CD4-positive, CD25-positive, alpha-beta regulatory T cell (primary cell): ENCODE data around the gene UBR7. TPM values are rescaled to one million over a fixed set of nuclear protein-coding genes. Genes with fewer than 3 reads are reported as not detected.

Source experiments
- ATAC-seq, 2 donors: fragments of 150-1000 bp; cut with Tn5 transposase; one replicate each; pipeline ENCODE4 v1.10.0; 2021; ENCODE audit warnings: low read depth in 2 of 2, moderate number of reproducible peaks in 2 of 2, moderate library complexity in 1 of 2
- DNase-seq, 3 donors: peaks; one replicate each; pipeline versions ENCODE4 v3.0.0 to v3.0.0-alpha.2; 2012 to 2022; ENCODE audit warnings: mixed read lengths in 1 of 3
- H3K27ac ChIP-seq: one replicate; pipeline ENCODE4 v1.7.0; 2013; ENCODE audit warnings: mild to moderate bottlenecking, low read length; ENCODE audit not compliant: insufficient read depth, poor library complexity, severe bottlenecking
- H3K27me3 ChIP-seq: one replicate; pipeline ENCODE4 v1.7.0; 2013; ENCODE audit warnings: low read length; ENCODE audit not compliant: control insufficient read depth, insufficient read depth
- H3K36me3 ChIP-seq: one replicate; pipeline ENCODE4 v1.7.0; 2013; ENCODE audit warnings: mild to moderate bottlenecking, low read length, moderate library complexity; ENCODE audit not compliant: control insufficient read depth, insufficient read depth
- H3K4me1 ChIP-seq: 2 replicates; pipeline ENCODE4 v1.7.0; 2013; ENCODE audit warnings: mild to moderate bottlenecking, low read length; ENCODE audit not compliant: insufficient read depth, control insufficient read depth, poor library complexity, severe bottlenecking
- H3K4me3 ChIP-seq: one replicate; pipeline ENCODE4 v1.7.0; 2013; ENCODE audit warnings: low read depth, mild to moderate bottlenecking, low read length, moderate library complexity
- H3K9me3 ChIP-seq, 2 experiments: 1 replicate in 1 of 2; 2 replicates in 1 of 2; pipeline ENCODE4 v1.7.0; 2013; ENCODE audit warnings: low read length in 2 of 2, mild to moderate bottlenecking in 1 of 2, moderate library complexity in 1 of 2; ENCODE audit not compliant: control insufficient read depth in 2 of 2
- H3K27ac Mint-ChIP-seq, 3 donors: one replicate each; pipeline ENCODE4 v1.8.0; 2020 to 2022; ENCODE audit warnings: mild to moderate bottlenecking in 3 of 3, mixed read lengths in 3 of 3, moderate library complexity in 2 of 3
- H3K27me3 Mint-ChIP-seq: one replicate; pipeline ENCODE4 v1.8.0; 2022; ENCODE audit warnings: mild to moderate bottlenecking, mixed read lengths
- H3K36me3 Mint-ChIP-seq: one replicate; pipeline ENCODE4 v1.8.0; 2020; ENCODE audit warnings: mixed read lengths
- H3K4me1 Mint-ChIP-seq, 4 donors: one replicate each; pipeline ENCODE4 v1.8.0; 2020 to 2022; ENCODE audit warnings: mixed read lengths in 4 of 4, mild to moderate bottlenecking in 1 of 4
- H3K4me3 Mint-ChIP-seq, 4 donors: one replicate each; pipeline ENCODE4 v1.8.0; 2020 to 2022; ENCODE audit warnings: mild to moderate bottlenecking in 4 of 4, mixed read lengths in 4 of 4, moderate library complexity in 3 of 4
- H3K9me3 Mint-ChIP-seq, 7 donors: one replicate each; pipeline ENCODE4 v1.8.0; 2020 to 2022; ENCODE audit warnings: mixed read lengths in 7 of 7, mild to moderate bottlenecking in 3 of 7, moderate library complexity in 2 of 7
- polyA plus RNA-seq, 4 donors: library from polyadenylated mRNA; unstranded; fragments of 300-500 nt; fragmentation: Illumina TruSeq; gene quantifications; one replicate each; pipeline ENCODE4 v1.2.3, GENCODE V29; 2021
- total RNA-seq: library from RNA; stranded (reverse); gene quantifications from one replicate; pipeline ENCODE4 v1.2.3, GENCODE V29; 2022

The UBR7 gene
- total and polyA plus RNA-seq, 5 donors from 2014 or later: 13.2 to 45.4 (median 36.5) TPM

- Mint-ChIP-seq H3K27me3 (peaks cover 4% of the 10 kb centered on the region), H3K9me3 (no peaks in the 10 kb centered on the region), H3K36me3 (peaks cover 19% of the 10 kb centered on the region), H3K4me1 (peaks cover 23 to 50% (median 38%) of the 10 kb centered on the region in 4 donors), H3K4me3 (peak within 1 kb of the TSS; percentile 94 to 99 (median 95)), H3K27ac (peak within 1 kb of the TSS; percentile 97 to 99 (median 98))
- DNase-seq: peak; percentile 90 to 96 (median 92)
- peak within 1 kb of the TSS; percentile 91 for H3K4me3 ChIP-seq
- no peaks in the 10 kb centered on the region for H3K27me3 ChIP-seq
- peak within 1 kb of the TSS; percentile 97 for H3K27ac ChIP-seq
- peak; percentile 91 to 92 for ATAC-seq
- peaks cover 35% of the 10 kb centered on the region for H3K4me1 ChIP-seq
- H3K9me3 ChIP-seq: no peaks in the 10 kb centered on the region
- H3K36me3 ChIP-seq: peaks cover 15% of the 10 kb centered on the region
Measured at GRCh38 chr14:93184391-93185348, 22.4 kb upstream of the UBR7 start, which contains the start of the genes LYSET and MOAP1. TSS of gene LYSET (plus strand) at chr14:93185317. CDS start at chr14:93185406, 89 bp downstream. TSS of gene MOAP1 (minus strand) at chr14:93184897. CDS start at chr14:93184242, 655 bp downstream.

GRCh38 chr14:93185349-93185720 lies 21.7 kb upstream of the UBR7 start:
- H3K4me1 ChIP-seq: peaks cover 35% of the 10 kb centered on the region
- peak overlapping the region; percentile 97 to 99 (median 98) for H3K27ac Mint-ChIP-seq
- H3K9me3 ChIP-seq: no peaks in the 10 kb centered on the region
- peaks cover 15% of the 10 kb centered on the region for H3K36me3 ChIP-seq
- H3K27me3 Mint-ChIP-seq: peaks cover 4% of the 10 kb centered on the region
- no peaks in the 10 kb centered on the region for H3K27me3 ChIP-seq
- H3K4me1 Mint-ChIP-seq: peaks cover 27 to 50% (median 39%) of the 10 kb centered on the region in 4 donors
- ATAC-seq: no peak
- peak overlapping the region; percentile 97 for H3K27ac ChIP-seq
- DNase-seq: no peak
- H3K9me3 Mint-ChIP-seq: no peaks in the 10 kb centered on the region
- H3K4me3 Mint-ChIP-seq: peak overlapping the region; percentile 94 to 99 (median 95)
- peaks cover 19% of the 10 kb centered on the region for H3K36me3 Mint-ChIP-seq
- H3K4me3 ChIP-seq: peak overlapping the region; percentile 91

- Histone ChIP-seq H3K4me1 (peaks cover 35% of the 10 kb centered on the region), H3K27ac (peak overlapping the region; percentile 54), H3K9me3 (no peaks in the 10 kb centered on the region), H3K4me3 (no peak overlapping the region), H3K36me3 (peaks cover 15% of the 10 kb centered on the region), H3K27me3 (no peaks in the 10 kb centered on the region)
- peaks cover 19% of the 10 kb centered on the region for H3K36me3 Mint-ChIP-seq
- DNase-seq (no peak), ATAC-seq (no peak)
- peaks cover 4% of the 10 kb centered on the region for H3K27me3 Mint-ChIP-seq
- H3K4me3 Mint-ChIP-seq: peak overlapping the region; percentile 43 to 81 (median 76)
- peaks cover 27 to 50% (median 39%) of the 10 kb centered on the region in 4 donors for H3K4me1 Mint-ChIP-seq
- H3K9me3 Mint-ChIP-seq: no peaks in the 10 kb centered on the region
- H3K27ac Mint-ChIP-seq: peak overlapping the region; percentile 1 to 98 (median 59)
Measured at GRCh38 chr14:93186466-93186865, 20.6 kb upstream of the UBR7 start.

- DNase-seq (no peak), ATAC-seq (no peak)
- H3K4me1 ChIP-seq: peaks cover 35% of the 10 kb centered on the region
- peak overlapping the region; percentile 54 for H3K27ac ChIP-seq
- no peaks in the 10 kb centered on the region for H3K9me3 Mint-ChIP-seq
- H3K4me3 ChIP-seq: no peak overlapping the region
- peaks cover 27 to 45% (median 36%) of the 10 kb centered on the region in 4 donors for H3K4me1 Mint-ChIP-seq
- H3K27ac Mint-ChIP-seq: peak overlapping the region in 1 of 3 donors; percentile 1
- peaks cover 15% of the 10 kb centered on the region for H3K36me3 ChIP-seq
- no peaks in the 10 kb centered on the region for H3K9me3 ChIP-seq
- H3K27me3 Mint-ChIP-seq: peaks cover 4% of the 10 kb centered on the region
- no peaks in the 10 kb centered on the region for H3K27me3 ChIP-seq
- H3K4me3 Mint-ChIP-seq: peak overlapping the region in 3 of 4 donors; percentile 38 to 77 (median 43)
- peaks cover 14% of the 10 kb centered on the region for H3K36me3 Mint-ChIP-seq
Measured at GRCh38 chr14:93186956-93187355, 20.1 kb upstream of the UBR7 start.

- ATAC-seq: no peak
- Mint-ChIP-seq H3K27ac (no peak overlapping the region), H3K9me3 (no peaks in the 10 kb centered on the region), H3K36me3 (peaks cover 3% of the 10 kb centered on the region), H3K4me3 (no peak overlapping the region), H3K4me1 (peaks cover 0 to 2% (median 0%) of the 10 kb centered on the region in 4 donors), H3K27me3 (no peaks in the 10 kb centered on the region)
- no peak for DNase-seq
- no peak overlapping the region for H3K27ac ChIP-seq
- H3K27me3 ChIP-seq: no peaks in the 10 kb centered on the region
- no peaks in the 10 kb centered on the region for H3K36me3 ChIP-seq
- H3K9me3 ChIP-seq: no peaks in the 10 kb centered on the region
- H3K4me3 ChIP-seq: no peak overlapping the region
- H3K4me1 ChIP-seq: no peaks in the 10 kb centered on the region
Measured at GRCh38 chr14:93195316-93195999, 11.6 kb upstream of the UBR7 start.

GRCh38 chr14:93199031-93199430 lies 8.0 kb upstream of the UBR7 start:
- Mint-ChIP-seq H3K36me3 (peaks cover 3% of the 10 kb centered on the region), H3K27ac (no peak overlapping the region), H3K4me3 (no peak overlapping the region), H3K9me3 (no peaks in the 10 kb centered on the region), H3K27me3 (no peaks in the 10 kb centered on the region), H3K4me1 (peaks cover 3 to 11% (median 7%) of the 10 kb centered on the region in 4 donors)
- no peak overlapping the region for H3K4me3 ChIP-seq
- no peak overlapping the region for H3K27ac ChIP-seq
- no peaks in the 10 kb centered on the region for H3K27me3 ChIP-seq
- H3K4me1 ChIP-seq: no peaks in the 10 kb centered on the region
- H3K36me3 ChIP-seq: no peaks in the 10 kb centered on the region
- DNase-seq (no peak), ATAC-seq (no peak)
- H3K9me3 ChIP-seq: no peaks in the 10 kb centered on the region

GRCh38 chr14:93200553-93200952 lies 6.5 kb upstream of the UBR7 start:
- Mint-ChIP-seq H3K27me3 (no peaks in the 10 kb centered on the region), H3K4me3 (peak overlapping the region in 1 of 4 donors; percentile 22), H3K27ac (no peak overlapping the region), H3K4me1 (peaks cover 10 to 26% (median 16%) of the 10 kb centered on the region in 4 donors), H3K36me3 (peaks cover 3% of the 10 kb centered on the region), H3K9me3 (no peaks in the 10 kb centered on the region)
- Histone ChIP-seq H3K4me1 (peaks cover 13% of the 10 kb centered on the region), H3K27ac (no peak overlapping the region), H3K9me3 (no peaks in the 10 kb centered on the region), H3K4me3 (no peak overlapping the region), H3K27me3 (no peaks in the 10 kb centered on the region), H3K36me3 (no peaks in the 10 kb centered on the region)
- DNase-seq (no peak), ATAC-seq (no peak)
